DMS153 treated with DMSO at 0.1 percent for 48 hours (cell line): ENCODE results near the gene GPD1L.

Experiments used
- DNase-seq: peaks from one replicate; lab custom pipeline; 2025; ENCODE audit not compliant: unreplicated experiment; lab: John Stamatoyannopoulos, UW

GPD1L gene

GRCh38 chr3:32136703-32137102 lies 30.3 kb downstream of the GPD1L start:
- no peak for DNase-seq

- no peak for DNase-seq
Measured at GRCh38 chr3:32137870-32138269, 31.4 kb downstream of the GPD1L start.

- DNase-seq = no peak
Measured at GRCh38 chr3:32138545-32139104, 32.2 kb downstream of the GPD1L start.

- DNase-seq = no peak
Measured at GRCh38 chr3:32140943-32141342, 34.5 kb downstream of the GPD1L start.

- DNase-seq = peak; percentile 26
Measured at GRCh38 chr3:32143849-32144757, 37.7 kb downstream of the GPD1L start.

GRCh38 chr3:32146746-32147211 lies 40.4 kb downstream of the GPD1L start:
- no peak for DNase-seq

- DNase-seq = no peak
Measured at GRCh38 chr3:32147509-32147908, 41.1 kb downstream of the GPD1L start.

- no peak for DNase-seq
Measured at GRCh38 chr3:32147933-32148332, 41.5 kb downstream of the GPD1L start.

GRCh38 chr3:32148351-32148750 lies 41.9 kb downstream of the GPD1L start:
- no peak for DNase-seq

GRCh38 chr3:32153414-32154204 lies 47.2 kb downstream of the GPD1L start:
- DNase-seq = no peak

GRCh38 chr3:32154205-32154579 lies 47.8 kb downstream of the GPD1L start:
- no peak for DNase-seq

GRCh38 chr3:32155117-32155516 lies 48.7 kb downstream of the GPD1L start:
- no peak for DNase-seq

GRCh38 chr3:32157600-32158264 lies 51.3 kb downstream of the GPD1L start:
- no peak for DNase-seq

GRCh38 chr3:32160706-32161214 lies 54.3 kb downstream of the GPD1L start:
- DNase-seq = no peak

- DNase-seq = no peak
Measured at GRCh38 chr3:32165442-32165841, 59.0 kb downstream of the GPD1L start.

- no peak for DNase-seq
Measured at GRCh38 chr3:32166654-32167053, 60.2 kb downstream of the GPD1L start.

- DNase-seq = no peak
Measured at GRCh38 chr3:32172420-32172819, 66.0 kb downstream of the GPD1L start.

- DNase-seq = peak; percentile 10
Measured at GRCh38 chr3:32175607-32176197, 69.3 kb downstream of the GPD1L start.

GRCh38 chr3:32176989-32177701 lies 70.7 kb downstream of the GPD1L start:
- DNase-seq = peak; percentile 7

GRCh38 chr3:32177702-32178198 lies 71.3 kb downstream of the GPD1L start:
- peak; percentile 7 for DNase-seq
